ENCODE data around the gene SLC43A1. TPM values are rescaled to one million over a fixed set of nuclear protein-coding genes. Genes with fewer than 3 reads are reported as not detected.

SLC43A1 gene
- total RNA-seq, 1 donor from 2014 or later = 3.3 TPM

GRCh38 chr11:57467508-57468157, 47.9 kb downstream of the SLC43A1 start:
- TF ChIP-seq CTCF (IDR thresholded peaks at IDR 0.05; ENCODE audit: unreplicated experiment) = no peak
- H3K4me3 Mint-ChIP-seq = no peak overlapping the region
- no peaks in the 10 kb centered on the region for H3K36me3 Mint-ChIP-seq
- no peak overlapping the region for H3K27ac Mint-ChIP-seq
- no peak for DNase-seq (ENCODE audit: low spot score in 2 of 2, unreplicated experiment in 2 of 2)
- no peaks in the 10 kb centered on the region for H3K9me3 Mint-ChIP-seq
- H3K4me1 Mint-ChIP-seq = peaks cover 2% of the 10 kb centered on the region
- H3K27me3 Mint-ChIP-seq (ENCODE audit: low read depth) = peaks cover 74% of the 10 kb centered on the region

- Mint-ChIP-seq H3K27me3 (ENCODE audit: low read depth) (peaks cover 77% of the 10 kb centered on the region), H3K4me3 (no peak overlapping the region), H3K36me3 (no peaks in the 10 kb centered on the region), H3K9me3 (no peaks in the 10 kb centered on the region), H3K4me1 (peaks cover 2% of the 10 kb centered on the region), H3K27ac (no peak overlapping the region)
- no peak for TF ChIP-seq CTCF (IDR thresholded peaks at IDR 0.05; ENCODE audit: unreplicated experiment)
- DNase-seq (ENCODE audit: low spot score in 2 of 2, unreplicated experiment in 2 of 2) = no peak
These were observed 48.8 kb downstream of the SLC43A1 start for GRCh38 chr11:57466680-57467079.

- peaks cover 8% of the 10 kb centered on the region for H3K4me1 Mint-ChIP-seq
- TF ChIP-seq CTCF (IDR thresholded peaks at IDR 0.05; ENCODE audit: unreplicated experiment) = no peak
- no peak for DNase-seq (ENCODE audit: low spot score in 2 of 2, unreplicated experiment in 2 of 2)
- H3K4me3 Mint-ChIP-seq = no peak overlapping the region
- no peak overlapping the region for H3K27ac Mint-ChIP-seq
- peaks cover 79% of the 10 kb centered on the region for H3K27me3 Mint-ChIP-seq (ENCODE audit: low read depth)
- H3K36me3 Mint-ChIP-seq = no peaks in the 10 kb centered on the region
- no peaks in the 10 kb centered on the region for H3K9me3 Mint-ChIP-seq
These were observed 50.8 kb downstream of the SLC43A1 start for GRCh38 chr11:57464539-57465181.

- Mint-ChIP-seq H3K4me1 (peaks cover 13% of the 10 kb centered on the region), H3K9me3 (no peaks in the 10 kb centered on the region), H3K36me3 (no peaks in the 10 kb centered on the region), H3K27ac (no peak overlapping the region), H3K4me3 (no peak overlapping the region), H3K27me3 (ENCODE audit: low read depth) (peaks cover 78% of the 10 kb centered on the region)
- no peak for TF ChIP-seq CTCF (IDR thresholded peaks at IDR 0.05; ENCODE audit: unreplicated experiment)
- DNase-seq (ENCODE audit: low spot score in 2 of 2, unreplicated experiment in 2 of 2) = no peak
These were observed 51.6 kb downstream of the SLC43A1 start for GRCh38 chr11:57463671-57464538.

- H3K4me3 Mint-ChIP-seq = no peak overlapping the region
- H3K4me1 Mint-ChIP-seq = peaks cover 17% of the 10 kb centered on the region
These were observed 52.9 kb downstream of the SLC43A1 start for GRCh38 chr11:57462597-57462996.

More at GRCh38 chr11:57462597-57462996, 52.9 kb downstream of the SLC43A1 start:
- Mint-ChIP-seq H3K27ac (no peak overlapping the region), H3K27me3 (ENCODE audit: low read depth) (peaks cover 78% of the 10 kb centered on the region), H3K9me3 (no peaks in the 10 kb centered on the region), H3K36me3 (no peaks in the 10 kb centered on the region)
- DNase-seq (ENCODE audit: low spot score in 2 of 2, unreplicated experiment in 2 of 2) = no peak
- TF ChIP-seq CTCF (IDR thresholded peaks at IDR 0.05; ENCODE audit: unreplicated experiment) = no peak
